Stimulated activated naive CD8-positive, alpha-beta T cell treated with anti-CD3 and anti-CD28 coated beads, Interleukin-15, amount 100 ng/mL, for 72 hours (primary cell): ENCODE results near the gene NACAD.
A peak's percentile ranks its signal among the peaks of the same experiment; 100 is the strongest.
"Not testable (repeated sequence)": the region's sequence is repeated elsewhere in the genome, so short reads cannot be mapped to it uniquely, and the experiment has no call there.

Source experiments
- ATAC-seq: fragments of 150-1000 bp; cut with Tn5 transposase; 2 replicates; pipeline ENCODE4 v1.10.0; 2021; ENCODE audit warnings: mild to moderate bottlenecking, moderate library complexity
- DNase-seq, 2 donors: peaks; one replicate each; pipeline ENCODE4 v3.0.0; 2021 to 2022
- H3K27ac Mint-ChIP-seq, 2 donors: one replicate each; pipeline ENCODE4 v1.8.0; 2022; ENCODE audit warnings: mild to moderate bottlenecking in 2 of 2, mixed read lengths in 2 of 2, moderate library complexity in 2 of 2
- H3K27me3 Mint-ChIP-seq: one replicate; pipeline ENCODE4 v1.8.0; 2022; ENCODE audit warnings: mixed read lengths
- H3K4me1 Mint-ChIP-seq: one replicate; pipeline ENCODE4 v1.8.0; 2022; ENCODE audit warnings: mild to moderate bottlenecking, mixed read lengths
- H3K4me3 Mint-ChIP-seq, 2 donors: one replicate each; pipeline ENCODE4 v1.8.0; 2022; ENCODE audit warnings: mild to moderate bottlenecking in 2 of 2, mixed read lengths in 2 of 2, moderate library complexity in 1 of 2
- H3K9me3 Mint-ChIP-seq, 2 donors: one replicate each; pipeline ENCODE4 v1.8.0; 2022; ENCODE audit warnings: mixed read lengths in 2 of 2

NACAD gene

GRCh38 chr7:45123913-45124710 is 35.3 kb upstream of the NACAD start:
- peak; percentile 34 for ATAC-seq

GRCh38 chr7:45122975-45123860 is 34.4 kb upstream of the NACAD start:
- peak; percentile 21 for ATAC-seq

More at GRCh38 chr7:45123913-45124710, 35.3 kb upstream of the NACAD start:
- Mint-ChIP-seq H3K27ac (no peak overlapping the region), H3K9me3 (no peaks in the 10 kb centered on the region), H3K4me1 (peaks cover 16% of the 10 kb centered on the region), H3K4me3 (no peak overlapping the region), H3K27me3 (no peaks in the 10 kb centered on the region)
- no peak for DNase-seq

GRCh38 chr7:45119550-45119949 is 30.8 kb upstream of the NACAD start:
- H3K4me3 Mint-ChIP-seq: no peak overlapping the region
- ATAC-seq (peak; percentile 3), DNase-seq (no peak)
- peak overlapping the region in 1 of 2 donors; percentile 12 for H3K27ac Mint-ChIP-seq
- H3K27me3 Mint-ChIP-seq: peaks cover under 1% of the 10 kb centered on the region
- no peaks in the 10 kb centered on the region for H3K9me3 Mint-ChIP-seq
- H3K4me1 Mint-ChIP-seq: peaks cover 24% of the 10 kb centered on the region

More at GRCh38 chr7:45122975-45123860, 34.4 kb upstream of the NACAD start:
- no peak for DNase-seq
- no peaks in the 10 kb centered on the region for H3K27me3 Mint-ChIP-seq
- H3K4me1 Mint-ChIP-seq: peaks cover 23% of the 10 kb centered on the region
- H3K9me3 Mint-ChIP-seq: no peaks in the 10 kb centered on the region
- no peak overlapping the region for H3K4me3 Mint-ChIP-seq
- peak overlapping the region; percentile 96 to 97 for H3K27ac Mint-ChIP-seq

- peak; percentile 27 for ATAC-seq
- H3K4me1 Mint-ChIP-seq: peaks cover 24% of the 10 kb centered on the region
- no peak for DNase-seq
- H3K9me3 Mint-ChIP-seq: no peaks in the 10 kb centered on the region
- peaks cover 5% of the 10 kb centered on the region for H3K27me3 Mint-ChIP-seq
- no peak overlapping the region for H3K4me3 Mint-ChIP-seq
- H3K27ac Mint-ChIP-seq: no peak overlapping the region
Observed at GRCh38 chr7:45118889-45119331, 30.1 kb upstream of the NACAD start.

- peaks cover 5% of the 10 kb centered on the region for H3K27me3 Mint-ChIP-seq
- peak overlapping the region in 1 of 2 donors; percentile 86 for H3K27ac Mint-ChIP-seq
- no peak for DNase-seq
- H3K4me3 Mint-ChIP-seq: no peak overlapping the region
- H3K9me3 Mint-ChIP-seq: no peaks in the 10 kb centered on the region
- ATAC-seq: no peak
- peaks cover 18% of the 10 kb centered on the region for H3K4me1 Mint-ChIP-seq
Observed at GRCh38 chr7:45118292-45118691, 29.5 kb upstream of the NACAD start.

GRCh38 chr7:45117582-45117981 is 28.8 kb upstream of the NACAD start:
- ATAC-seq (no peak), DNase-seq (no peak)
- Mint-ChIP-seq H3K4me1 (peaks cover 17% of the 10 kb centered on the region), H3K27ac (no peak overlapping the region), H3K27me3 (peaks cover 5% of the 10 kb centered on the region), H3K9me3 (no peaks in the 10 kb centered on the region), H3K4me3 (no peak overlapping the region)

- peak overlapping the region in 1 of 2 donors; percentile 85 for H3K27ac Mint-ChIP-seq
- ATAC-seq (no peak), DNase-seq (no peak)
- peaks cover 27% of the 10 kb centered on the region for H3K4me1 Mint-ChIP-seq
- no peak overlapping the region for H3K4me3 Mint-ChIP-seq
- peaks cover 5% of the 10 kb centered on the region for H3K27me3 Mint-ChIP-seq
- no peaks in the 10 kb centered on the region for H3K9me3 Mint-ChIP-seq
Observed at GRCh38 chr7:45116048-45116447, 27.3 kb upstream of the NACAD start.

- ATAC-seq: no peak
Observed at GRCh38 chr7:45114926-45115325, 26.2 kb upstream of the NACAD start.

GRCh38 chr7:45114257-45114656 is 25.5 kb upstream of the NACAD start:
- not testable (repeated sequence) for DNase-seq, H3K4me3 Mint-ChIP-seq, ATAC-seq, H3K9me3 Mint-ChIP-seq, H3K27ac Mint-ChIP-seq, H3K27me3 Mint-ChIP-seq
- H3K4me1 Mint-ChIP-seq: peaks cover 36% of the 10 kb centered on the region

More at GRCh38 chr7:45114926-45115325, 26.2 kb upstream of the NACAD start:
- Mint-ChIP-seq H3K27ac (no peak overlapping the region), H3K4me1 (peaks cover 32% of the 10 kb centered on the region), H3K9me3 (no peaks in the 10 kb centered on the region), H3K4me3 (no peak overlapping the region), H3K27me3 (peaks cover 5% of the 10 kb centered on the region)
- no peak for DNase-seq

- Mint-ChIP-seq H3K4me3 (peak overlapping the region; percentile 94 to 95), H3K27ac (peak overlapping the region in 1 of 2 donors; percentile 75)
- DNase-seq: no peak
Observed at GRCh38 chr7:45112648-45113047, 23.9 kb upstream of the NACAD start.

GRCh38 chr7:45111298-45112223 is 22.8 kb upstream of the NACAD start, which contains the start of gene TBRG4:
Gene TBRG4 (minus strand): TSS chr7:45111697. CDS start chr7:45109237, 2,460 bp downstream.
- H3K27me3 Mint-ChIP-seq: peaks cover 5% of the 10 kb centered on the region
- ATAC-seq (peak; percentile 98), DNase-seq (peak; percentile 91 to 94)
- H3K4me1 Mint-ChIP-seq: peaks cover 52% of the 10 kb centered on the region
- H3K9me3 Mint-ChIP-seq: no peaks in the 10 kb centered on the region
- H3K27ac Mint-ChIP-seq: peak within 1 kb of the TSS; percentile 98 to 99
- H3K4me3 Mint-ChIP-seq: peak within 1 kb of the TSS; percentile 94 to 95

More at GRCh38 chr7:45112648-45113047, 23.9 kb upstream of the NACAD start:
- Mint-ChIP-seq H3K4me1 (peaks cover 44% of the 10 kb centered on the region), H3K27me3 (peaks cover 5% of the 10 kb centered on the region), H3K9me3 (no peaks in the 10 kb centered on the region)
- ATAC-seq: no peak

- ATAC-seq (no peak), DNase-seq (no peak)
- Mint-ChIP-seq H3K4me1 (peaks cover 62% of the 10 kb centered on the region), H3K4me3 (peak overlapping the region; percentile 75 to 78), H3K27ac (peak overlapping the region; percentile 93 to 96), H3K27me3 (no peaks in the 10 kb centered on the region), H3K9me3 (no peaks in the 10 kb centered on the region)
Observed at GRCh38 chr7:45108863-45109262, 20.1 kb upstream of the NACAD start.

GRCh38 chr7:45107356-45107755 is 18.6 kb upstream of the NACAD start:
- DNase-seq (no peak), ATAC-seq (no peak)
- Mint-ChIP-seq H3K27ac (peak overlapping the region in 1 of 2 donors; percentile 78), H3K4me1 (peaks cover 54% of the 10 kb centered on the region), H3K27me3 (no peaks in the 10 kb centered on the region), H3K4me3 (peak overlapping the region; percentile 5 to 75), H3K9me3 (no peaks in the 10 kb centered on the region)

GRCh38 chr7:45106820-45107219 is 18.1 kb upstream of the NACAD start:
- no peaks in the 10 kb centered on the region for H3K9me3 Mint-ChIP-seq
- H3K27ac Mint-ChIP-seq: no peak overlapping the region
- no peaks in the 10 kb centered on the region for H3K27me3 Mint-ChIP-seq
- ATAC-seq: no peak
- H3K4me1 Mint-ChIP-seq: peaks cover 48% of the 10 kb centered on the region
- H3K4me3 Mint-ChIP-seq: peak overlapping the region; percentile 26 to 75
- DNase-seq: no peak
